ENCODE data around the gene SNX32.

GRCh38 chr11:65814986-65815565 lies 18.7 kb upstream of the SNX32 start:
- TF ChIP-seq, protein P1, sequence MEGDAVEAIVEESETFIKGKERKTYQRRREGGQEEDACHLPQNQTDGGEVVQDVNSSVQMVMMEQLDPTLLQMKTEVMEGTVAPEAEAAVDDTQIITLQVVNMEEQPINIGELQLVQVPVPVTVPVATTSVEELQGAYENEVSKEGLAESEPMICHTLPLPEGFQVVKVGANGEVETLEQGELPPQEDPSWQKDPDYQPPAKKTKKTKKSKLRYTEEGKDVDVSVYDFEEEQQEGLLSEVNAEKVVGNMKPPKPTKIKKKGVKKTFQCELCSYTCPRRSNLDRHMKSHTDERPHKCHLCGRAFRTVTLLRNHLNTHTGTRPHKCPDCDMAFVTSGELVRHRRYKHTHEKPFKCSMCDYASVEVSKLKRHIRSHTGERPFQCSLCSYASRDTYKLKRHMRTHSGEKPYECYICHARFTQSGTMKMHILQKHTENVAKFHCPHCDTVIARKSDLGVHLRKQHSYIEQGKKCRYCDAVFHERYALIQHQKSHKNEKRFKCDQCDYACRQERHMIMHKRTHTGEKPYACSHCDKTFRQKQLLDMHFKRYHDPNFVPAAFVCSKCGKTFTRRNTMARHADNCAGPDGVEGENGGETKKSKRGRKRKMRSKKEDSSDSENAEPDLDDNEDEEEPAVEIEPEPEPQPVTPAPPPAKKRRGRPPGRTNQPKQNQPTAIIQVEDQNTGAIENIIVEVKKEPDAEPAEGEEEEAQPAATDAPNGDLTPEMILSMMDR (IDR thresholded peaks at IDR 0.05; ENCODE audit: extremely low read depth in 1 of 2, insufficient read depth in 1 of 2, low read depth in 1 of 2, low read length in 2 of 2), result no peak
- TF ChIP-seq, protein P2, sequence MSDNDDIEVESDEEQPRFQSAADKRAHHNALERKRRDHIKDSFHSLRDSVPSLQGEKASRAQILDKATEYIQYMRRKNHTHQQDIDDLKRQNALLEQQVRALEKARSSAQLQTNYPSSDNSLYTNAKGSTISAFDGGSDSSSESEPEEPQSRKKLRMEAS (IDR thresholded peaks at IDR 0.05; ENCODE audit: insufficient read depth, insufficient read length), result no peak
- no peak for TF ChIP-seq POLR2A (IDR thresholded peaks at IDR 0.05; ENCODE audit: low read depth, low read length)
- no peak for TF ChIP-seq EZH2 (IDR thresholded peaks at IDR 0.05; ENCODE audit: borderline replicate concordance, low read depth, low read length, severe bottlenecking)
- no peak for TF ChIP-seq JUN (IDR thresholded peaks at IDR 0.05; ENCODE audit: borderline replicate concordance, insufficient read depth, insufficient read length, low read depth)
- no peak for TF ChIP-seq POLR2AphosphoS5 (IDR thresholded peaks at IDR 0.05; ENCODE audit: insufficient read depth, low read depth, low read length)
- no peak for TF ChIP-seq GATA2 (IDR thresholded peaks at IDR 0.05; ENCODE audit: insufficient read depth, insufficient read length, low read depth, low read length)
- TF ChIP-seq MYC (IDR thresholded peaks at IDR 0.05; ENCODE audit: low read depth, low read length), result no peak

Measured in endothelial cell of umbilical vein (primary cell).